Parathyroid adenoma (tissue), 2 donors: Measurements from ENCODE around the gene PGM1.

Experiments used
- H2AFZ ChIP-seq: fragments of 300-600 bp; sonication (generic); one replicate; pipeline ENCODE4 v1.7.0; 2017; ENCODE audit warnings: antibody characterized with exemption, mild to moderate bottlenecking
- H3K27ac ChIP-seq: fragments of 300-600 bp; sonication (generic); one replicate; pipeline ENCODE4 v1.7.0; 2017
- H3K27me3 ChIP-seq: fragments of 300-600 bp; sonication (generic); one replicate; pipeline ENCODE4 v1.7.0; 2017; ENCODE audit warnings: low read length; ENCODE audit not compliant: control insufficient read depth, insufficient read depth
- H3K36me3 ChIP-seq: fragments of 300-600 bp; sonication (generic); one replicate; pipeline ENCODE4 v1.7.0; 2017; ENCODE audit warnings: low read length; ENCODE audit not compliant: control insufficient read depth, insufficient read depth
- H3K4me1 ChIP-seq: fragments of 300-600 bp; sonication (generic); one replicate; pipeline ENCODE4 v1.7.0; 2017; ENCODE audit warnings: control low read depth
- H3K4me2 ChIP-seq: fragments of 300-600 bp; sonication (generic); one replicate; pipeline ENCODE4 v1.7.0; 2017; ENCODE audit warnings: low read length
- H3K4me3 ChIP-seq: fragments of 300-600 bp; sonication (generic); one replicate; pipeline ENCODE4 v1.7.0; 2017; ENCODE audit warnings: low read depth, low read length
- H3K79me2 ChIP-seq: fragments of 300-600 bp; sonication (generic); one replicate; pipeline ENCODE4 v1.7.0; 2017; ENCODE audit warnings: control low read depth
- H3K9ac ChIP-seq: fragments of 300-600 bp; sonication (generic); one replicate; pipeline ENCODE4 v1.7.0; 2017; ENCODE audit warnings: mild to moderate bottlenecking
- H3K9me3 ChIP-seq: fragments of 300-600 bp; sonication (generic); one replicate; pipeline ENCODE4 v1.7.0; 2017; ENCODE audit warnings: low read length; ENCODE audit not compliant: control insufficient read depth
- CTCF ChIP-seq: fragments of 300-600 bp; sonication (generic); IDR thresholded peaks from one replicate; pipeline ENCODE4 v1.7.0; 2017; ENCODE audit warnings: antibody characterized with exemption, mild to moderate bottlenecking
- donor health status: primary hyperparathyroidism.

Gene PGM1

GRCh38 chr1:63643517-63643916 is 50.3 kb downstream of the PGM1 start:
- no peak for TF ChIP-seq CTCF
- H3K4me2 ChIP-seq: peak overlapping the region; percentile 36
- H3K27ac ChIP-seq: peak overlapping the region; percentile 84
- H3K4me1 ChIP-seq: peaks cover 6% of the 10 kb centered on the region
- H3K79me2 ChIP-seq: no peaks in the 10 kb centered on the region
- H3K36me3 ChIP-seq: no peaks in the 10 kb centered on the region
- no peak overlapping the region for H3K4me3 ChIP-seq
- no peaks in the 10 kb centered on the region for H3K27me3 ChIP-seq
- no peaks in the 10 kb centered on the region for H3K9me3 ChIP-seq
- peak overlapping the region; percentile 39 for H2AFZ ChIP-seq
- no peak overlapping the region for H3K9ac ChIP-seq

DNA sequence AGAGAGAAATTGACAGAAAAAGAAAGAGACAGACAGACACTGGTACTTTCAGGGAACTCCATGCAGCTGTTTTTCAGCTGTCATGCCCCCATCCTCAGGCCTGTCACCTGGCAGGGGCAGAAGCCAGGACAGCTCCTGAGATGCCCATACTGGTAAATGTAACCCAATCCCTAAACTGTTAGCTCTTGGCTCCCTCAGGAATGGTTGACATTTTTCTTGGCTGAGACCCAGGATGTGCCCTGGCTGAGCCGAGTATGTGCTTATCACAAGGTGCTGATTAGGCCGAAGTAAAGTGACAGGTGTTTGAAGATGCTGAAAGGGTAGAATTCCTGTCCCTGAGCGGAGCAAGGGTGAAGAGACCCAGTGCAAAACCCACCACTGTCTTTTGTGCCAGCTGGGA is 50.7 kb downstream of the PGM1 start:
- H3K27ac ChIP-seq: peak overlapping the region; percentile 84
- H3K4me1 ChIP-seq: peaks cover 6% of the 10 kb centered on the region
- H3K36me3 ChIP-seq: no peaks in the 10 kb centered on the region
- H2AFZ ChIP-seq: no peak overlapping the region
- H3K4me3 ChIP-seq: no peak overlapping the region
- no peaks in the 10 kb centered on the region for H3K9me3 ChIP-seq
- peak overlapping the region; percentile 36 for H3K4me2 ChIP-seq
- no peaks in the 10 kb centered on the region for H3K27me3 ChIP-seq
- no peaks in the 10 kb centered on the region for H3K79me2 ChIP-seq
- TF ChIP-seq CTCF: no peak
- no peak overlapping the region for H3K9ac ChIP-seq

DNA sequence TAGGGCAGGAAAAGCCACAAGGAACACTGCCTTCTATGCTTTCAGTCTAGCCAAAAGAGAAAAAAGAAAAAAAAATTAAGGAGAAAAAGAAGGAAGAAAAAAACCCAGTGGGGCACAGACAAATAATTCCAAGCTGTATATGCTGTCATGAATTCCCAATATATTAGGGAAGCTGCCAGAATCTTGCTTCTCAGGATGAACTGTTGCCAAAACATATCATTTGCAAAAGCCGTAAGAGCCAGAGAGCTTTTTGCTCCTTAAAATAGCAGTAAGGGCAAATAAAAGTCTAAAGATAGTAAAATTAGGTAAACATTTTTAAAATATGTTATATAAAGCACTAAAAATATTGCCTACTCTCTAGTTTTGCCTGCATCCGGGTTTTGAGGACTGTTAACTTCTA is 52.1 kb downstream of the PGM1 start:
- Histone ChIP-seq H3K4me2 (no peak overlapping the region), H3K4me1 (peaks cover 6% of the 10 kb centered on the region)

GRCh38 chr1:63648689-63649088 is 55.5 kb downstream of the PGM1 start:
- Histone ChIP-seq H3K4me3 (no peak overlapping the region), H3K9ac (no peak overlapping the region), H3K27me3 (no peaks in the 10 kb centered on the region), H3K4me2 (no peak overlapping the region), H2AFZ (no peak overlapping the region), H3K9me3 (no peaks in the 10 kb centered on the region), H3K27ac (no peak overlapping the region), H3K79me2 (no peaks in the 10 kb centered on the region), H3K4me1 (peaks cover 4% of the 10 kb centered on the region), H3K36me3 (no peaks in the 10 kb centered on the region)
- no peak for TF ChIP-seq CTCF

More for the DNA sequence above, 52.1 kb downstream of the PGM1 start:
- no peak overlapping the region for H3K9ac ChIP-seq
- peak overlapping the region; percentile 84 for H3K27ac ChIP-seq
- H3K27me3 ChIP-seq: no peaks in the 10 kb centered on the region
- H3K4me3 ChIP-seq: no peak overlapping the region
- no peaks in the 10 kb centered on the region for H3K79me2 ChIP-seq
- H3K9me3 ChIP-seq: no peaks in the 10 kb centered on the region
- no peak for TF ChIP-seq CTCF
- H2AFZ ChIP-seq: no peak overlapping the region
- H3K36me3 ChIP-seq: no peaks in the 10 kb centered on the region

GRCh38 chr1:63651161-63651701 is 58.0 kb downstream of the PGM1 start:
- no peak overlapping the region for H3K9ac ChIP-seq
- no peak overlapping the region for H3K4me3 ChIP-seq
- no peak for TF ChIP-seq CTCF
- peak overlapping the region; percentile 18 for H3K27ac ChIP-seq
- H3K4me2 ChIP-seq: peak overlapping the region; percentile 13
- no peaks in the 10 kb centered on the region for H3K27me3 ChIP-seq
- no peaks in the 10 kb centered on the region for H3K36me3 ChIP-seq
- H3K79me2 ChIP-seq: no peaks in the 10 kb centered on the region
- no peaks in the 10 kb centered on the region for H3K9me3 ChIP-seq
- peak overlapping the region; percentile 1 for H2AFZ ChIP-seq
- no peaks in the 10 kb centered on the region for H3K4me1 ChIP-seq
